H9 (cell line): Measurements from ENCODE around the gene NRXN2. TPM values are rescaled to one million over a fixed set of nuclear protein-coding genes. Genes with fewer than 3 reads are reported as not detected.

ENCODE experiments used
- DNase-seq: peaks from one replicate; pipeline ENCODE4 v3.0.0-alpha.2; 2017
- H2AFZ ChIP-seq: one replicate; pipeline ENCODE4 v1.6.1; 2013; ENCODE audit warnings: mild to moderate bottlenecking, low read length, control low read depth, moderate library complexity
- H2AK5ac ChIP-seq: 2 replicates; pipeline ENCODE4 v1.6.1; 2013; ENCODE audit warnings: low read length, control low read depth, mixed read lengths; ENCODE audit not compliant: insufficient read length
- H2BK120ac ChIP-seq: one replicate; pipeline ENCODE4 v1.6.1; 2013; ENCODE audit warnings: low read depth, mild to moderate bottlenecking, low read length, control low read depth, inconsistent platforms; ENCODE audit not compliant: poor library complexity, severe bottlenecking
- H2BK12ac ChIP-seq: 2 replicates; pipeline ENCODE4 v1.6.1; 2013; ENCODE audit warnings: low read length, control low read depth, mixed read lengths, low read depth; ENCODE audit not compliant: insufficient read length
- H2BK15ac ChIP-seq: 2 replicates; pipeline ENCODE4 v1.6.1; 2013; ENCODE audit warnings: low read depth, low read length, control low read depth
- H2BK20ac ChIP-seq: one replicate; pipeline ENCODE4 v1.6.1; 2013; ENCODE audit warnings: low read depth, mild to moderate bottlenecking, low read length, control low read depth, inconsistent platforms; ENCODE audit not compliant: poor library complexity, severe bottlenecking
- H2BK5ac ChIP-seq: 2 replicates; pipeline ENCODE4 v1.6.1; 2013; ENCODE audit warnings: low read length, control low read depth, mixed read lengths; ENCODE audit not compliant: insufficient read length
- H3K14ac ChIP-seq: 2 replicates; pipeline ENCODE4 v1.6.1; 2013; ENCODE audit warnings: low read length, control low read depth; ENCODE audit not compliant: insufficient read depth
- H3K18ac ChIP-seq: 2 replicates; pipeline ENCODE4 v1.6.1; 2013; ENCODE audit warnings: low read depth, mild to moderate bottlenecking, mixed read lengths, low read length, control low read depth; ENCODE audit not compliant: insufficient read length
- H3K23ac ChIP-seq: 2 replicates; pipeline ENCODE4 v1.6.1; 2013; ENCODE audit warnings: low read length, control low read depth, mixed read lengths, low read depth; ENCODE audit not compliant: insufficient read length
- H3K23me2 ChIP-seq: 2 replicates; pipeline ENCODE4 v1.6.1; 2013; ENCODE audit warnings: low read depth, mild to moderate bottlenecking, mixed read lengths, low read length, control low read depth; ENCODE audit not compliant: insufficient read length, poor library complexity, severe bottlenecking
- H3K27ac ChIP-seq: 2 replicates; pipeline ENCODE4 v1.5.1; 2013; ENCODE audit warnings: low read length, control low read depth, mixed read lengths, low read depth; ENCODE audit not compliant: insufficient read length
- H3K27me3 ChIP-seq: 2 replicates; pipeline ENCODE4 v1.6.1; 2013; ENCODE audit warnings: low read length, control low read depth, inconsistent platforms; ENCODE audit not compliant: insufficient read depth
- H3K4ac ChIP-seq: 2 replicates; pipeline ENCODE4 v1.6.1; 2013; ENCODE audit warnings: low read depth, mild to moderate bottlenecking, control low read depth, inconsistent platforms, low read length, moderate library complexity
- H3K4me1 ChIP-seq: 2 replicates; pipeline ENCODE4 v1.6.1; 2013; ENCODE audit warnings: low read length, control low read depth, inconsistent platforms; ENCODE audit not compliant: insufficient read depth
- H3K4me2 ChIP-seq: 2 replicates; pipeline ENCODE4 v1.6.1; 2013; ENCODE audit warnings: low read length, control low read depth, mixed read lengths; ENCODE audit not compliant: insufficient read length, insufficient read depth
- H3K56ac ChIP-seq: 2 replicates; pipeline ENCODE4 v1.6.1; 2013; ENCODE audit warnings: low read depth, mild to moderate bottlenecking, mixed read lengths, low read length, control low read depth; ENCODE audit not compliant: insufficient read length
- H3K79me1 ChIP-seq: 2 replicates; pipeline ENCODE4 v1.6.1; 2013; ENCODE audit warnings: low read depth, mild to moderate bottlenecking, moderate library complexity, low read length, control low read depth, inconsistent platforms; ENCODE audit not compliant: insufficient read depth, poor library complexity, severe bottlenecking
- H3K79me2 ChIP-seq: 2 replicates; pipeline ENCODE4 v1.6.1; 2013; ENCODE audit warnings: low read length, control low read depth, inconsistent platforms; ENCODE audit not compliant: insufficient read depth
- H3K9ac ChIP-seq: 2 replicates; pipeline ENCODE4 v1.6.1; 2013; ENCODE audit warnings: low read length, control low read depth, mixed read lengths; ENCODE audit not compliant: insufficient read length; ENCODE audit errors: extremely low read depth
- H3K9me3 ChIP-seq: one replicate; pipeline ENCODE4 v1.6.1; 2013; ENCODE audit warnings: low read depth, low read length, inconsistent platforms; ENCODE audit not compliant: control insufficient read depth
- H3T11ph ChIP-seq: one replicate; pipeline ENCODE4 v1.6.1; 2013; ENCODE audit warnings: mild to moderate bottlenecking, low read length, control low read depth, inconsistent platforms
- H4K20me1 ChIP-seq: one replicate; pipeline ENCODE4 v1.6.1; 2013; ENCODE audit not compliant: control insufficient read depth, insufficient read length, insufficient read depth
- H4K5ac ChIP-seq: 2 replicates; pipeline ENCODE4 v1.6.1; 2013; ENCODE audit warnings: low read depth, mild to moderate bottlenecking, mixed read lengths, low read length, control low read depth; ENCODE audit not compliant: insufficient read length
- H4K8ac ChIP-seq: replicated peaks from 2 replicates; pipeline ENCODE4 v1.6.1; 2013; ENCODE audit warnings: low read length, control low read depth, mixed read lengths, low read depth; ENCODE audit not compliant: insufficient read length
- H4K91ac ChIP-seq: 2 replicates; pipeline ENCODE4 v1.6.1; 2013; ENCODE audit warnings: low read depth, mild to moderate bottlenecking, moderate library complexity, mixed read lengths, low read length, control low read depth; ENCODE audit not compliant: insufficient read length
- H3K27ac Mint-ChIP-seq, 3 experiments: 2 replicates in 2 of 3; 3 replicates in 1 of 3; pipeline ENCODE4 v1.8.0; 2020 to 2021; ENCODE audit warnings: mixed read lengths in 3 of 3, mild to moderate bottlenecking in 1 of 3, moderate library complexity in 1 of 3
- H3K27me3 Mint-ChIP-seq: 2 replicates; pipeline ENCODE4 v1.8.0; 2021; ENCODE audit warnings: low read depth, mild to moderate bottlenecking, moderate library complexity, mixed read lengths
- H3K36me3 Mint-ChIP-seq, 3 experiments: 2 replicates in 2 of 3; 3 replicates in 1 of 3; pipeline ENCODE4 v1.8.0; 2020 to 2021; ENCODE audit warnings: low read depth in 3 of 3, mixed read lengths in 3 of 3; ENCODE audit not compliant: insufficient read depth in 1 of 3
- H3K4me1 Mint-ChIP-seq, 2 experiments: 2 replicates each; pipeline ENCODE4 v1.8.0; 2020; ENCODE audit warnings: mixed read lengths in 2 of 2
- H3K4me3 Mint-ChIP-seq, 2 experiments: 2 replicates in 1 of 2; 3 replicates in 1 of 2; pipeline ENCODE4 v1.8.0; 2020 to 2021; ENCODE audit warnings: mild to moderate bottlenecking in 2 of 2, mixed read lengths in 2 of 2, moderate library complexity in 1 of 2
- H3K9me3 Mint-ChIP-seq, 2 experiments: 2 replicates in 1 of 2; 3 replicates in 1 of 2; pipeline ENCODE4 v1.8.0; 2020; ENCODE audit warnings: mild to moderate bottlenecking in 2 of 2, mixed read lengths in 2 of 2, moderate library complexity in 1 of 2
- CTCF ChIP-seq: fragments of 200-600 bp; sonication (generic); conservative IDR thresholded peaks from 3 replicates; pipeline ENCODE4 v1.8.0; 2021; ENCODE audit warnings: antibody characterized with exemption, mild to moderate bottlenecking
- WGBS: extraction: QIAGEN DNeasy Blood & Tissue Kit; methylation state at CpG from one replicate; pipeline ENCODE4 v1.1.7; 2013; ENCODE audit warnings: missing lambda C conversion rate, low lambda C conversion rate, mixed read lengths; ENCODE audit not compliant: insufficient read length; ENCODE audit errors: extremely low coverage; 5-methylcytosine and 5-hydroxymethylcytosine counted together
- total RNA-seq: library from RNA; stranded (reverse); gene quantifications from 2 replicates; pipeline ENCODE4 v1.2.1, GENCODE V29; 2021

The NRXN2 gene
- total RNA-seq, 1 experiment from 2014 or later, result 3.9 TPM

DNA sequence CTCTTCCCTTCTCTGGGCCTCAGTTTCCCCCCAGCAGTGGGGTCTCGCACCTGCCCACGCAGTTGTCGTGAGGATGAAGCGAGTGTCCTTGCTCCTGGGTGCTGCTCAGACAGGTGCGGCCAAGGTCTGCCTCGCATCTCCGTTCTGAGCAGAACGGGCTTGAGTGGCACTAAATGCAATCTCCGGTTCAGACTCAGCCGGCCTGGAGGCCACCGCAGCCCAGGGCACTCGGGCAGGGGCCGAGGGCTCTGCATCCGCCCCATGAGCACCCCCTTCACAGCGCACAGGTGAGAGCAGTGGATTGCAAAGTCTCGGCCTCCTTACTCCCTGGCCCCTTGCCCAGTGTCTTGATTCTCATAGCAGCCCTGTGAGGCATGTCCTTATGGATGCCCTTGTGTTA is 162.1 kb downstream of the NRXN2 start:
- H3K4ac ChIP-seq, result no peak overlapping the region
- Mint-ChIP-seq H3K27me3 (peaks cover 6% of the 10 kb centered on the region), H3K4me3 (no peak overlapping the region; a peak in 1 of 5 replicates), H3K36me3 (no peaks in the 10 kb centered on the region; a peak in 1 of 7 replicates), H3K9me3 (no peaks in the 10 kb centered on the region), H3K27ac (peak overlapping the region in 1 of 3 experiments; percentile 71; a peak in 2 of 7 replicates), H3K4me1 (peaks cover 46 to 48% of the 10 kb centered on the region in 2 experiments)
- no peak overlapping the region for H2BK120ac ChIP-seq
- no peak for TF ChIP-seq CTCF
- no peak overlapping the region for H2BK12ac ChIP-seq
- H3K79me1 ChIP-seq, result no peaks in the 10 kb centered on the region
- no CpG with 5 or more reads among the region's 16 CpGs for WGBS
- no peak overlapping the region for H3K14ac ChIP-seq
- no peak overlapping the region for H3K27ac ChIP-seq
- H3K18ac ChIP-seq, result no peak overlapping the region
- no peak for DNase-seq
- no peak overlapping the region for H2BK20ac ChIP-seq
- no peak overlapping the region for H4K8ac ChIP-seq
- no peaks in the 10 kb centered on the region for H4K20me1 ChIP-seq
- H3K9me3 ChIP-seq, result no peaks in the 10 kb centered on the region
- peaks cover 7% of the 10 kb centered on the region; the same call in 1 of the 2 replicates for H3K4me1 ChIP-seq
- no peak overlapping the region for H2AK5ac ChIP-seq
- H2BK15ac ChIP-seq, result no peak overlapping the region
- no peak overlapping the region for H3K56ac ChIP-seq
- H3K4me2 ChIP-seq, result no peak overlapping the region
- no peak overlapping the region for H3K23ac ChIP-seq
- no peaks in the 10 kb centered on the region for H3K79me2 ChIP-seq
- no peak overlapping the region for H3T11ph ChIP-seq
- no peak overlapping the region for H2BK5ac ChIP-seq
- no peak overlapping the region for H4K5ac ChIP-seq
- no peak overlapping the region for H3K9ac ChIP-seq
- H4K91ac ChIP-seq, result no peak overlapping the region
- no peak overlapping the region for H2AFZ ChIP-seq
- no peaks in the 10 kb centered on the region for H3K27me3 ChIP-seq
- no peaks in the 10 kb centered on the region for H3K23me2 ChIP-seq
